ENCODE measurements around the gene CLEC20A. TPM values are rescaled to one million over a fixed set of nuclear protein-coding genes. Genes with fewer than 3 reads are reported as not detected.

The CLEC20A gene
- total and polyA plus RNA-seq, 11 donors, result 0.23 TPM; not detected in 10

GRCh38 chr1:178509414-178510007 is 12.7 kb upstream of the CLEC20A start:
- Histone ChIP-seq H3K36me3 (no peaks in the 10 kb centered on the region), H3K4me3 (no peak overlapping the region), H3K9me3 (no peaks in the 10 kb centered on the region), H3K27ac (peak overlapping the region in 1 of 12 donors; percentile 35), H3K4me1 (peaks cover 0 to 29% (median 5%) of the 10 kb centered on the region in 12 donors), H3K27me3 (no peaks in the 10 kb centered on the region)
- 60 to 68% (median 64%) methylated on average over 5 of the region's 5 CpGs for WGBS, 4 donors
- TF ChIP-seq CTCF (IDR thresholded peaks at IDR 0.05) (no peak), POLR2A (IDR thresholded peaks at IDR 0.05) (no peak)
- intact Hi-C loops (cut with DNase I), result loop anchor here in 2 of 10 donors (10.0 kb wide), 2 partner anchors 205 to 475 kb away; no protein-coding TSS in a partner anchor
- peak; percentile 66 to 85 (median 74) for ATAC-seq
- peak in 3 of 5 donors; percentile 37 to 70 (median 68) for DNase-seq

- 68 to 77% (median 73%) methylated on average over 6 of the region's 6 CpGs for WGBS, 4 donors
- Histone ChIP-seq H3K9me3 (no peaks in the 10 kb centered on the region), H3K27me3 (no peaks in the 10 kb centered on the region), H3K4me1 (peaks cover 0 to 17% (median 0%) of the 10 kb centered on the region in 12 donors), H3K36me3 (no peaks in the 10 kb centered on the region), H3K27ac (no peak overlapping the region), H3K4me3 (no peak overlapping the region)
- DNase-seq (no peak), ATAC-seq (no peak)
- TF ChIP-seq POLR2A (IDR thresholded peaks at IDR 0.05) (no peak), CTCF (IDR thresholded peaks at IDR 0.05) (no peak)
- intact Hi-C loops (cut with DNase I), result loop anchor here in 2 of 10 donors (10.0 kb wide), 2 partner anchors 202 to 472 kb away; no protein-coding TSS in a partner anchor
These were observed 9.9 kb upstream of the CLEC20A start for GRCh38 chr1:178506669-178507068.

GRCh38 chr1:178506177-178506576 is 9.4 kb upstream of the CLEC20A start:
- peak in 1 of 5 donors; percentile 58 for DNase-seq

More at GRCh38 chr1:178506177-178506576, 9.4 kb upstream of the CLEC20A start:
- WGBS, 4 donors, result 62 to 67% (median 65%) methylated on average over 6 of the region's 6 CpGs
- intact Hi-C loops (cut with DNase I), result loop anchor here in 2 of 10 donors (10.0 kb wide), 2 partner anchors 201 to 471 kb away; no protein-coding TSS in a partner anchor
- Histone ChIP-seq H3K36me3 (no peaks in the 10 kb centered on the region), H3K4me3 (no peak overlapping the region), H3K9me3 (no peaks in the 10 kb centered on the region), H3K4me1 (peaks cover 0 to 17% (median 0%) of the 10 kb centered on the region in 12 donors), H3K27ac (no peak overlapping the region), H3K27me3 (no peaks in the 10 kb centered on the region)
- TF ChIP-seq POLR2A (IDR thresholded peaks at IDR 0.05) (no peak), CTCF (IDR thresholded peaks at IDR 0.05) (no peak)
- ATAC-seq, result peak in 3 of 4 donors; percentile 25 to 36 (median 31)
